Hematopoietic multipotent progenitor cell (in vitro differentiated cells): Measurements from ENCODE around the gene CENPK. TPM values are rescaled to one million over a fixed set of nuclear protein-coding genes. Genes with fewer than 3 reads are reported as not detected.
"Not testable (repeated sequence)": the region's sequence is repeated elsewhere in the genome, so short reads cannot be mapped to it uniquely, and the experiment has no call there.

Source experiments
- DNase-seq, 3 donors: peaks; one replicate each; pipeline ENCODE4 v3.0.0-alpha.2; 2011 to 2015; ENCODE audit warnings: low read depth in 2 of 3, low spot score in 2 of 3
- total RNA-seq: library from RNA; depleted of rRNA; stranded (reverse); fragments of >200 nt; gene quantifications from one replicate; pipeline ENCODE4 v1.2.3, GENCODE V29; 2012

CENPK gene, protein sequence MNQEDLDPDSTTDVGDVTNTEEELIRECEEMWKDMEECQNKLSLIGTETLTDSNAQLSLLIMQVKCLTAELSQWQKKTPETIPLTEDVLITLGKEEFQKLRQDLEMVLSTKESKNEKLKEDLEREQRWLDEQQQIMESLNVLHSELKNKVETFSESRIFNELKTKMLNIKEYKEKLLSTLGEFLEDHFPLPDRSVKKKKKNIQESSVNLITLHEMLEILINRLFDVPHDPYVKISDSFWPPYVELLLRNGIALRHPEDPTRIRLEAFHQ
- 3.5 TPM for total RNA-seq

DNA sequence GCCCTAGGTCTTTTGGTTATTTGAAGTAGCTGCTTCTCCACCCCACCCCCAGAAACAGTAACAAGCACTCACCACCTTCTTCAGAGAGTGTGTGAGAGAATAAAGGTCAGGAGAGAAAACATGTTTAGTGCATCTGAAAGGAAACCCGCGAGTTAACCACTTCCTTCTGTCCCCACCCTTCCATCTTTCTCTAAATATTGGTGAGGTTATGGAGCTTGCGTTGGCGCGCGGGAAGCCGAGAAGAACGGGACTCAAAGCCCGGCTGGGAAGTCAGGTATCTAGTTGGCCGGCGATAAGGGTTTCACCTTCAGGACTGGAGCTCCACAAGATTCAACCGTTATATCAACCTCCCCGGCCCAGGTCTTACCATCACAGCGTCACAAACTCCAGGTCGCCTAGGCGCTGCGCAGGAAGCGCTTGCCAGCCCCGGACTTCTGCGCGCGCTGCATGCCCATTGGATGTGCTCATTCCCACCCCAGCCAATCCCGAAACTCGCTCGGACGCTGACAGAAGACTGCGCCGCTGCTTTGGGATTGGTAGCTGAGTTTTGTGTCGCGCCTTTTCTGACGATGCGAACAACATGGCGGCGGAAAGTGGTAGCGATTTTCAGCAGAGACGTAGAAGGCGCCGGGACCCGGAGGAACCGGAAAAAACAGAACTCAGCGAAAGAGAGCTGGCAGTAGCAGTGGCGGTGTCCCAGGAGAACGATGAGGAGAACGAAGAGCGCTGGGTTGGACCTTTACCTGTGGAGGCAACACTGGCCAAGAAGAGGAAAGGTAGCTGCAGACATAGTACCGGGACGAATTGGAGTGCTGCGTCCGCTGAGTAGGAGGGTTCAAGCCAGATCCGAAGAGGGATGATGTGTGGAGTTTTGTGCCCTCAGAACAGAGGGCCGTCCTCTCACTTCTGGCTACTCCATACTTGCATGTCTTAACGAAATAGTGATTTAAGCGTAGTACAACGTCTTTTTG, at the start of gene CENPK, which contains the start of gene PPWD1:
CENPK (minus strand) TSS at position 438 of the 971 bp plus-strand sequence. CDS start 8,261 bp downstream, outside the sequence.
PPWD1 (plus strand) TSS at position 566 of the 971 bp plus-strand sequence; CDS start at position 581, 15 bp downstream.
- peak; percentile 86 to 98 (median 96) for DNase-seq

DNA sequence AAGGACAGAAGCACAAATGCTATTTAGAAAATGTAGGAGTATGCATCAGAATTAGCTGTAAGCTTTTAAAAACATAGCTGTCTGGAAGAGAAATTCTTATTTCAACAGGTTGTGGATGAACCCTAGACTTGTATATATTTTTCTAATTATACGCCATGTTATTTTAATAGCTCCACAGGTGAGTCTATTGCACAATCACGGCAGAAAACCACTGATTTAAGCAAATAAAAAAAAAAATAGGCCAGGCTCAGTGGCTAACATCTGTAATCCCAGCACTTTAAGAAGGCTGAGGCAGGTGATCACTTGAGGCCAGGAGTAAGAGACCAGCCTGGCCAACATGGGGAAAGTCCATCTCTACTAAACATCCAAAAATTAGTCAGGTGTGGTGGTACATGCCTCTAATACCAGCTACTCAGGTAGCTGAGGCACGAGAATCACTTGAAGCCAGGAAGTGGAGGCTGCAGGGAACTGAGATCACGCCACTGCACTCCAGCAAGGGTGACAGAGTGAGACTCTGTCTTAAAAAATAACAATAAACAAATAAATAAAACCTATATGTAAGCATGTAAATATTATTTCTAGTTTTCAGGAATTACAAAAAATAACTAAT, 49.4 kb upstream of the CENPK start:
- no peak for DNase-seq

DNA sequence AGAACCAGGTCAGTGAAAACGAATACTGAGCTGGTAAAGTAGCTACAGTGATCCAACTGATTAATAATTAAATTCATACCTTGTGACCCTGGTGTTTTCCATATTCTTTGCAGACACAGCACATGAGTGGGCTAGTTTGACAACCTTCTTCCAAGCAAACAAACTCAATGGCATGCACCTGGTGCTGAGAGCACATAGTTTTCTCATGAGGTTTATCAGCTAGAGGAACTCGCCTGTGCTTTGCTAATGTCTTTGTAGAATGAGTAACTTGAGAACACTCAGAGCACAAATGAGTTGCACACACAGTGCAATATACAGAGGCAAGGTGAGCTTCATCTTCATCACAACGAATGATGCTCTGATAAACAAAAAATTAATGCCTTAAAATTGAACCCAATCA, 48.6 kb upstream of the CENPK start:
- no peak for DNase-seq

DNA sequence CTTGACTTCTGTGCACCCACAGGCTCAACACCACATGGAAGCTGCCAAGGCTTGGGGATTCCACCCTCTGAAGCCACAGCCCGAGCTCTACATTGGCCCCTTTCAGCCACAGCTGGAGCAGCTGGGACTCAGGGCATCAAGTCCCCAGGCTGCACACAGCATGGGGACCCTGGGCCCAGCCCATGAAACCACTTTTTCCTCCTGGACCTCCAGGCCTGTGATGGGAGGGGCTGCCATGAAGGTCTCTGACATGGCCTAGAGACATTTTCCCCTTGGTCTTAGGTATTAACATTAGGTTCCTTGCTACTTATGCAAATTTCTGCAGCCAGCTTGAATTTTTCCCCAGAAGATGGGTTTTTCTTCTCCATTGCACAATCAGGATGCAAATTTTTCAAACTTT, 38.8 kb upstream of the CENPK start:
- DNase-seq: not testable (repeated sequence)

DNA sequence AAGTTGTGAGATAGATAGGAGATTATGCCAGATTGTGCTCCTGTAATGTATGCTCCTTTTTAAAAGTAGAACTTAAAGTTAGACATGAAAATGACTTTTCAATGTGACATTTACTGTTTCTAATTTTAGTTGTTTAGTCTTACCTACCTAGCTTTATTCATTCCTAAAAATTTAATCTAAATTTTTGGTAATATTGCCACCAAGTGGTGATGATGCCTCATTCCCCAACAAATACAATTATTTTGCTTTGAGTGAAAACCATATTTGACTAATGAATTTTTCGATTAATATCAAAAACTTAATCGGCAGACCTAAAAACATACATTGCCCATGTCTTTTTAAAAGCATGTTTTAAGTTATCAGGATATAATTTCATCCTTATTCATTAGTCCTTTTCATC, 25.7 kb upstream of the CENPK start:
- peak in 1 of 3 donors; percentile 6 for DNase-seq

DNA sequence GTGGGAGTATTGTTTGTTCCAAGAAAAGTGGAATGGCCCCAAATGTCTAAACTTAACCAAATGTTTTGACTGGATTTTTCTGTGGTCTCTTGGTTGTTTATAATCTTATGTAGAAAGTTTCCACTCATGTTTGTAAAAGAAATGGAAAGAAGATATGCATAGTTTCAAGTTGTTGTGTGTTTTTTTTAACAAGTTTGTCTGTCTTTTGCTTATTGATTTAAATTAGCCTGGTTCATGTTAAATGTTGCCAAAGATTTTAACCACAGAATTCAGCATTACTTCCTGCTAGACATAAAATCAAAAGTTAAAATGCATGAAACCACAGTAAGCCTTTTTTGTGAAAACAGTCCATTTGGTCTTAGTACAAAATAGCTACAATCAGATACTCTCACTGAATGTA, 14.2 kb upstream of the CENPK start:
- no peak for DNase-seq

DNA sequence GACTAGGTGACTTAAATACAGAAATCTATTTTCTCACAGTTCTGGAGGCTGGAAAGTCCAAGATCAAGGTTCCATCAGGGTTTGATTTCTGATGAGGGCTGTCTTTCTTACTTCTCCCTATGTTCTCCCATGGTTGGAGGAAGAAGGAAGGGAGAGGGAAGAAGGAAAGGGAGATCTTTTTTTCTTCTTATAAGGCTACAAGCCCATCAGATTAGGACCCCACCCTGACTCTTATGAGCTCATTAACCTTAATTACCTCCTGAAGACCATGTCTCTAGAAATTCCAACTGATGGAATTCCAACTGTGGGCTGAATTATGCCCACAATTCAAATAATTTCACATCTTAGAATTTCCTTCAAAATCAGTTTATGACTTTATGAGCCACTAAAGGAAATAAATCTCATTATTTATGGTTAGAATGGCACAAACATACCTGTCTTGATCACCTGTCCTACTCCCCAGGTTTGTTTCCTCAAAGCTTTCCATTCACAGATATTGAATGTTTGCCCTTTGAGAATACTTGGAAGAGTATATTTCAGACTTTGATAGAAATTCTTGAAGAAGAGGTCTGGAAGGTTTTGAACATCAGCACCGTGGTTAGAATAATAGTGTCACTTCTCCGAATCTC, 7.7 kb upstream of the CENPK start:
- DNase-seq: no peak

DNA sequence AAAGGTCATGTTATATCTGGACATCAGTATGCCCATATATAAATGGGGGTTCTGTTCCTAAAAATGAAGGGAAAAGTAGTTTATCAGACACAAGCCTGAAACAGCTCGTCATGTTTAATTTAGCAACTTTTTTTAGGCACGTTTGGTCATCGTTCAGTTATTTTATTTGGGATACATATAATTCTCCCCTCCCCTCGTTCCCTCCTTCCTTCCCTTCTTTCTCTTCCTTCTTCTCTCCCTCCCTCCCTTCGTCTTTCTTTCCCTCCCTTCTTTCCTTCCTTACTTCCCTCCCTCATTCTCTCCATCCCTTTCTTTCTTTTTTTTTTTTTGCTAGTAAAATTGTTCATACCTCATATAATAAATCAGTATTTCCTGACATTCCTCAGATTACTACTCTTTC, 3.5 kb upstream of the CENPK start:
- DNase-seq: no peak

DNA sequence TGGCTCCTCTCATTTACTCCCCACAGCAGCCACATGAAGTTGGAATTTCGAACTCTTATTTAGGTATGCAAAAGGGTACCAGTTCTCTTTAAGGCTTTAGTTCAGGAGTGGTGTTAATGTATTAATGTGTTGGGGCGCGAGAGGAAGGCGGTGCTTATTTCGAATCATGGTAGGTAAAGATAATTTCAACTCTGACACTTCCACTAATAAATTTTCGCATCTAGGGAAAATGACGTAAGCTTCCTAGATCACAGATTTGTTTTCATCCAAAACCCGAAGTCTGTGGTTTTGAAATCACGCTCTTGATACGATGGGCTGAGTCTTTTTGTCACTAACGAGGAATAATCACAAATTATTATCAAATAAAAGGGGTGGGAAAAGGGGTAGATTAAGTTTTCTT, 809 bp upstream of the CENPK start:
- DNase-seq: peak in 1 of 3 donors; percentile 9

DNA sequence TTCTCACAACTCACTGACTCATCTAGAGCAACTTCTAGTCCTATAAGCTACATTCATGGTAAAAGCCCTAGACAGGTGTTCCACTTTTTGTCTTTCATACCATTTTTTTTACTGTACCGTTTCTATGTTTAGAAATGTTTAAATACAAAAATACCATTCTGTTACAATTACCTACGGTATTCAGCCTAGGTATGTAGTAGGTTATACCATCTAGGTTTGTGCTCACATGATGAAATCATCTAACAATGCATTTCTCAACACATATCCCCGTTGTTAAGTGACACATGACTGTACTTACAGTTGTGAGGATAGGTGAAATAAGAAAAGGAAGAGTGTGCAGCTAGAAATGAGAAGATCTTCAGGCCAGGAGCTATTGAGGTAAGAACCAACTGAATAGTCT, 6.2 kb downstream of the CENPK start:
- no peak for DNase-seq

DNA sequence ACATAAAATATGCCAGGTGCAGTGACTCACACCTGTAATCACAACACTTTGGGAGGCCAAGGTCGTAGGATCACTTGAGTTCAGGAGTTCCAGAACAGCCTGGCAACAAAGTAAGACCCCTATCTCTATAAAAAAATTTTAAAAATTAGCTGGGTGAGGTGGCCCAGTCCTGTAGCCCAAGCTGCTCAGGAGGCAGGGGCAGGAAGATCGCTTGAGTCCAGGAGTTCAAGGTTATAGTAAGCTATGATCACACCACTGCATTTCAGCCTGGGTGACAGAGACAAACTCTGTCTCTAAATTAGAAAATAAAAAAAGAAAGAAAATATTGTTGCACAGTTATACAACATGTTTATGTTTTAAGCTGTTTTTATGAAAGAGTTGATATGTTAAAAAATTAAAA, 6.8 kb downstream of the CENPK start:
- no peak for DNase-seq

DNA sequence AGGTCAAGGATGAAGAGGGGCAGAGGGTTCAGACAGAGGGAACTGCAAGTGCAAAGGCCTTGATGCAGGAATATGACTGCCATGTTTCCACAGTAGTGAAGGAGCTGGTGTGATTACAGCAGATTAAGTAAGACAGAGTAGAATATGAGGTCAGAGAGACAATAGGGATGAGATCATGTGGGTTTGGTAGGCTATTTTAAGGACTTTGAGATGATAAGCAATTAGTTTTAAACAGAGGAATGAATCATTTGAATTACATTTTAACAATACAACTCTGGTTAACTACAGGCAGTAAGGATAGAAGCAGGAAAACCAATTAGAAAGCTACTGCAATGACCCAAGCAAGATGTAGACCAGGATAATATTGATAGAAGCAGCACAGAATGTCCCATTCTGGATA, 7.7 kb downstream of the CENPK start:
- no peak for DNase-seq

DNA sequence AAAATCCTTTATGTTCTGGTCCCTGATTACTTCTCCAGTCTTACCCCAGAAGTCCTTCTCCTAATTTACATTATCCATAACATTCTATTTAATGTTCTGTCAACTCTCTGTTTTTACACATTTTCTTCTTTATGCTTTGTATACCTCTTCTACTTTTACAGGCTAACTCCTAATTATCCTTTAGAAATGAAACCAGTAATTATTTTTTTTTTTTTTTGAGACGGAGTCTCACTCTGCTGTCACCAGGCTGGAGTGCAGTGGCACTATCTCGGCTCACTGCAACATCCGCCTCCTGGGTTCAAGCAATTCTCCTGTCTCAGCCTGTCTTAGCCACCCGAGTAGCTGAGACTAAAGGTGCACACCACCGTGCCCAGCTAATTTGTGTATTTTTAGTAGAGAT, 9.0 kb downstream of the CENPK start:
- no peak for DNase-seq

DNA sequence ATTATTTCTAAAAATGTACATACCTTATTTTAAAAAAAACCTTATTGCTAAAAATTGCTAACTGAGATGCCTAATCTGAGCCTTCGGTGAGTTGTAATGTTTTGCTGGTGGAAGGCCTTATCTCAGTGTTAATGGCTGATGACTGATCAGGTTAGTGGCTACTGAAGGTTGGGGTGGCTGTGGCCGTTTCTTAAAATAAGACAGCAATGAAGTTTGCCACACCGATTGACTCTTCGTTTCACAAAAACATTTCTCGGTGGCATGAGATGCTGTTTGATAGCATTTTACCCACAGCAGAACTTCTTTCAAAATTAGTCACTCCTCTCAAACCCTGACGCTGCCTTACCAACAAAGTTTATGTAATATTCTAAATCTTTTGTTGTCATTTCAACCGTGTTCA, 14.7 kb downstream of the CENPK start:
- DNase-seq: no peak

DNA sequence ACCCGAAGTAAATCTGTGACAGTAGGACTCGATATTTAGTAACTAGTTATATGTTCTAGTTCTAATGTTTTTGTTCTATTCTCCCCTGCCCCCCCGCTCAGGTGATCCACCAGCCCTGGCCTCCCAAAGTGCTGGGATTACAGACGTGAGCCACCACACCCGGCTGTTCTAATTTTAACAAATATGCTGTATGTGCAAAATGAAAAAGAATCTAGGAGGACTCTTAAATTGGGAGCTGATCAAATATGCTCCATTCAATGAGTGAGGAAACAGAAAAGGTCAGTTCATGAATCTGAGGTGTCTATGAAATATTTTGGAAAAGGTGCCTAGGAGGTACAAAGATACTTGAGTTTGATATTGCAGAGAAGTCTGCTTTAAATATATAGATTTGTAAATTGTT, 16.8 kb downstream of the CENPK start:
- DNase-seq: no peak

DNA sequence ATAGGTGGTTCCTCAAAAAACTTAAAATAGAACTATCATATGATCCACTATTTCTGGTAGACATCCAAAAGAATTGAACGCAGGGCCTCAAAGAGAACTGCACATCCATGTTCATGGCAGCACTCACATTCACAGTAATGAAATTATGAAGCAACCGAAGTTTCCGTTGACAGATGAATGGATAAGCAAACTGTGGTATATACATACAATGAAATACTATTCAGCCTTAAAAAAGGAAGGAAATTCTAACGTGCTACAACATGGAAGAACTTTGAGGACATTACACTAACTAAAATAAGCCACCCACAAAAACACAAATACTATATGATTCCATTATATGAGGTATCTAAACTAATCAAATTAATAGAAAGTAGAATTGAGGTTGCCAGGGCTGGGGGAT, 18.5 kb downstream of the CENPK start:
- DNase-seq: no peak

DNA sequence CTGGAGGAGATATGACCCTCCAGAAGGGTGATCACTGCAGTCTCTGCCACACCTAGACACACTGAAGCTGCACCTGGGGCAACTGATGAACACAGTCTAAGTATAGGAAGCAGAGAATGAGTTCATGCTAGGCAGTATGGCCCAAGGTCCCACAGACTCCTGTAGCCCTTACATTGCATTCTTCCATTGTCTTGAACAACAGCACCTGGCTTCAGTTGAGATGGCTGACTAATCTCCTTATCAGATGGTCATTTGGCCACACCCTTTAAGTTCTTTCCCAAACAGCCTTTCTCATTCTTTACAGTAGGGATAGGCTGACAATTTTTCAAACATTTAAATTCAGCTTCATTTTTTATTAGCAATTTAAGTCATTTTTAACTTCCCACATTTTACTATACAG, 23.1 kb downstream of the CENPK start:
- DNase-seq: no peak

DNA sequence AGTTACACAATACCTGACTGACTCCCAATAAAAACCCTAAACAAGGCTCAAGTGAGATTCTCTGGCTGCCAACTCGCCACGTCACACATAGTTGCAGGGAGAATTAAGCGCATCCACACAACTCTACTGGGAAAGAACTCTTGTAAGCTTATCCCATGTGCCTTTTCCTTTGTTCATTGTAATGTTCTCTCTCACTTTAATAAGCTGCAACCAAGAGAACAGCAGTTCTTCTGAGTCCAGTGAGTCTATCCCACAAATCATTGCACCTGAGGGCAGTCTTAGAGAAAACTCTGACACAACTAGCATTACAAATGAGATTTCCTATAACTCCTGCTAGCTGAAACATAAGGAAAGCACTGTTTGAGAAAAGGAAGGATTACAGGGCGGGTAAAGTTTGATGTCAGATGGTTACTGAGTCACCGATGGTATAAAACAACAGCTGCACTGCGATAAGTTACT, 27.4 kb downstream of the CENPK start:
- DNase-seq: no peak

DNA sequence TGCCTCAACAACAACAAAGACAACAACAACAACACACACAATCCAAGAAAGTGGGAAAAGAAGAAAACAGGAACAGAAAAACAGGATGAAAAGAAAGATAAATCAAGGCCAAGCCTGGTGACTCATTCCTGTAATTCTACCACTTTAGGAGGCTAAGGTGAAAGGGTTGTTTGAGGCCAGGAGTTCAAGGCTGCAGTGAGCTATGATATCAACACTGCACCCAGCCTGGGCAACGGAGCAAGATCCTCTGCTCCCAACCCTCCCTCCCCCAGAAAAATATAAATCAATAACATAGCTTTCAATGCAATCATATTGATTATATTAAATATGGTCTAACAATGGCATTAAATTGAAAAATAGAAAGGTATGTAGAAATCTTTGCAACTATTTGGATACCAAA, 32.1 kb downstream of the CENPK start:
- no peak for DNase-seq

DNA sequence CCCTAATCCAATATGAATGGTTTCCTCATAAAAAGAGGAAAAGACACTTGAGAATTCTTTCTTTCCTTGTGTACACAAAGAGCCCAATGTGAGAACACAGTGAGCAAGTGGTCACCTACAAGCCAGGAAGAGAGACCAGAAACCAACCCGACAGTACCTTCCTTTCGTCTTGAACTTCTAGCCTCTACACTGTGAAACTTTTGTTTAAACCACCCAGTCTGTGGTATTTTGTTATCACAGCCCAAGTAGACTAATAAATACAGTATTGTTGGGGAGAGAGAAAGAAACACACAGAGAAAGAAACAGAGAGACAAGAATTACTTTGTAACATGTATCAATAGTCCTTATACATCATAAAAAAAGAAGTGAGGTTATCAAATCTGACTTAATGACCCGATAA, 37.2 kb downstream of the CENPK start:
- no peak for DNase-seq
